NCI-H748 (cell line): ENCODE data around the gene EPB41L2.
"Not testable (repeated sequence)": the region's sequence is repeated elsewhere in the genome, so short reads cannot be mapped to it uniquely, and the experiment has no call there.

Experiments
- DNase-seq: peaks from one replicate; lab custom pipeline; 2025; ENCODE audit not compliant: unreplicated experiment; lab: John Stamatoyannopoulos, UW

EPB41L2 gene

GRCh38 chr6:131004936-131005335, 58.1 kb downstream of the EPB41L2 start:
- no peak for DNase-seq

- no peak for DNase-seq
Observed at GRCh38 chr6:131004387-131004755, 58.7 kb downstream of the EPB41L2 start.

- no peak for DNase-seq
Observed at GRCh38 chr6:131003488-131004386, 59.3 kb downstream of the EPB41L2 start.

GRCh38 chr6:131002661-131002980, 60.4 kb downstream of the EPB41L2 start:
- no peak for DNase-seq

- no peak for DNase-seq
Observed at GRCh38 chr6:131001945-131002660, 60.9 kb downstream of the EPB41L2 start.

- DNase-seq = peak; percentile 3
Observed at GRCh38 chr6:131001111-131001736, 61.8 kb downstream of the EPB41L2 start.

- DNase-seq = no peak
Observed at GRCh38 chr6:131000544-131000943, 62.5 kb downstream of the EPB41L2 start.

- no peak for DNase-seq
Observed at GRCh38 chr6:130997061-130997753, 65.8 kb downstream of the EPB41L2 start.

GRCh38 chr6:130996635-130997034, 66.4 kb downstream of the EPB41L2 start:
- no peak for DNase-seq

- no peak for DNase-seq
Observed at GRCh38 chr6:130995783-130996447, 67.1 kb downstream of the EPB41L2 start.

- DNase-seq = no peak
Observed at GRCh38 chr6:130994319-130995097, 68.5 kb downstream of the EPB41L2 start.

- DNase-seq = no peak
Observed at GRCh38 chr6:130993292-130993765, 69.7 kb downstream of the EPB41L2 start.

- DNase-seq = no peak
Observed at GRCh38 chr6:130991422-130992137, 71.5 kb downstream of the EPB41L2 start.

- DNase-seq = not testable (repeated sequence)
Observed at GRCh38 chr6:130987539-130987938, 75.5 kb downstream of the EPB41L2 start.

- no peak for DNase-seq
Observed at GRCh38 chr6:130985115-130985514, 77.9 kb downstream of the EPB41L2 start.

- no peak for DNase-seq
Observed at GRCh38 chr6:130982941-130983456, 80.0 kb downstream of the EPB41L2 start.

GRCh38 chr6:130982135-130982534, 80.9 kb downstream of the EPB41L2 start:
- no peak for DNase-seq

GRCh38 chr6:130981409-130981808, 81.6 kb downstream of the EPB41L2 start:
- DNase-seq = no peak
